ENCODE data around the gene CIAO2B. TPM values are rescaled to one million over a fixed set of nuclear protein-coding genes. Genes with fewer than 3 reads are reported as not detected.
"Not testable (repeated sequence)": the region's sequence is repeated elsewhere in the genome, so short reads cannot be mapped to it uniquely, and the experiment has no call there.

CIAO2B gene
- polyA plus RNA-seq, 1 donor (not counting 4 experiments of a cell fraction or from before 2014, with no cell fraction given), result 105 TPM

DNA sequence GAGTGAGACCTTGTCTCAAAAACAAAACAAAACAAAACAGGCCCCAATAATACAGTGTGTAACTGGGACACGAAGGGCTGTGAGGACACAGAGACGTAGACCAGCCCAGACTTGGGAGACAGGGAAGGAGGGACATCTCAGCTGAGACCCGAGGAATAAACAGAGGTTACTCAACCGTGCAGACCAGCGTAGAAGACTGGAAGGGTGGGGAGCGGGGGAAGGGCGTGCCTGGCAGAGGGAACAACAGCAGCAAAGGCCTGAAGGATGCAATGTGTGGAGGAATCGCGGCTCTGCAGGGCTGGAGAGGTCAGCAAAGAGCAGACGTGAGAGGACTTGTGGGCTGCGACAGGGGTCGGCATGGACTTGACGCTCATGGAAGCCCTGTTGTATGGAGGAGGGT is 42.5 kb upstream of the CIAO2B start:
- FAIRE-seq, result no peak
- Histone ChIP-seq H3K9me3 (ENCODE audit: control insufficient read depth, low read depth, low read length) (no peaks in the 10 kb centered on the region), H2AFZ (ENCODE audit: control insufficient read depth, low read length) (no peak overlapping the region), H3K4me3 (ENCODE audit: control insufficient read depth in 2 of 3, extremely low read depth in 1 of 3, insufficient read depth in 2 of 3, low read depth in 1 of 3, low read length in 3 of 3) (no peak overlapping the region), H3K27me3 (ENCODE audit: control insufficient read depth, extremely low read depth, insufficient read depth, low read length) (no peaks in the 10 kb centered on the region), H3K4me2 (ENCODE audit: control insufficient read depth, extremely low read depth, insufficient read depth, low read depth, low read length) (no peak overlapping the region), H3K79me2 (ENCODE audit: control insufficient read depth, insufficient read depth, low read length) (no peaks in the 10 kb centered on the region), H3K9me1 (ENCODE audit: control insufficient read depth, extremely low read depth, insufficient read depth, low read length) (no peaks in the 10 kb centered on the region), H4K20me1 (ENCODE audit: control insufficient read depth, extremely low read depth, insufficient read depth, low read length) (no peaks in the 10 kb centered on the region), H3K9ac (ENCODE audit: control insufficient read depth, extremely low read depth, insufficient read depth, low read length) (no peak overlapping the region), H3K36me3 (ENCODE audit: control insufficient read depth in 2 of 2, extremely low read depth in 1 of 2, insufficient read depth in 2 of 2, low read length in 2 of 2) (no peaks in the 10 kb centered on the region), H3K4me1 (ENCODE audit: control insufficient read depth, extremely low read depth, insufficient read depth, low read length) (peaks cover under 1% of the 10 kb centered on the region), H3K27ac (ENCODE audit: control insufficient read depth, insufficient read depth, low read length) (no peak overlapping the region)
- dilution Hi-C loops (cut with MboI; ENCODE audit: extremely low pct_ligation_motif_present, low sequenced_read_pairs), result no loop called here
- DNase-seq (ENCODE audit: low read depth, low spot score), result no peak
- TF ChIP-seq EZH2 (IDR thresholded peaks at IDR 0.05; ENCODE audit: low read length), result no peak
- TF ChIP-seq, protein P1, sequence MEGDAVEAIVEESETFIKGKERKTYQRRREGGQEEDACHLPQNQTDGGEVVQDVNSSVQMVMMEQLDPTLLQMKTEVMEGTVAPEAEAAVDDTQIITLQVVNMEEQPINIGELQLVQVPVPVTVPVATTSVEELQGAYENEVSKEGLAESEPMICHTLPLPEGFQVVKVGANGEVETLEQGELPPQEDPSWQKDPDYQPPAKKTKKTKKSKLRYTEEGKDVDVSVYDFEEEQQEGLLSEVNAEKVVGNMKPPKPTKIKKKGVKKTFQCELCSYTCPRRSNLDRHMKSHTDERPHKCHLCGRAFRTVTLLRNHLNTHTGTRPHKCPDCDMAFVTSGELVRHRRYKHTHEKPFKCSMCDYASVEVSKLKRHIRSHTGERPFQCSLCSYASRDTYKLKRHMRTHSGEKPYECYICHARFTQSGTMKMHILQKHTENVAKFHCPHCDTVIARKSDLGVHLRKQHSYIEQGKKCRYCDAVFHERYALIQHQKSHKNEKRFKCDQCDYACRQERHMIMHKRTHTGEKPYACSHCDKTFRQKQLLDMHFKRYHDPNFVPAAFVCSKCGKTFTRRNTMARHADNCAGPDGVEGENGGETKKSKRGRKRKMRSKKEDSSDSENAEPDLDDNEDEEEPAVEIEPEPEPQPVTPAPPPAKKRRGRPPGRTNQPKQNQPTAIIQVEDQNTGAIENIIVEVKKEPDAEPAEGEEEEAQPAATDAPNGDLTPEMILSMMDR (optimal IDR thresholded peaks at IDR 0.05 in 1 of 3, IDR thresholded peaks at IDR 0.05 in 1 of 3, conservative IDR thresholded peaks at IDR 0.05 in 1 of 3; ENCODE audit: extremely low read depth in 1 of 3, insufficient read depth in 2 of 3, low read length in 3 of 3), result no peak

GRCh38 chr16:66975302-66975893 is 41.2 kb upstream of the CIAO2B start:
- Histone ChIP-seq H3K9ac (ENCODE audit: control insufficient read depth, extremely low read depth, insufficient read depth, low read length) (no peak overlapping the region), H3K9me3 (ENCODE audit: control insufficient read depth, low read depth, low read length) (no peaks in the 10 kb centered on the region), H3K4me2 (ENCODE audit: control insufficient read depth, extremely low read depth, insufficient read depth, low read depth, low read length) (no peak overlapping the region), H4K20me1 (ENCODE audit: control insufficient read depth, extremely low read depth, insufficient read depth, low read length) (no peaks in the 10 kb centered on the region), H3K4me1 (ENCODE audit: control insufficient read depth, extremely low read depth, insufficient read depth, low read length) (peaks cover 13% of the 10 kb centered on the region), H3K36me3 (ENCODE audit: control insufficient read depth in 2 of 2, extremely low read depth in 1 of 2, insufficient read depth in 2 of 2, low read length in 2 of 2) (no peaks in the 10 kb centered on the region), H2AFZ (ENCODE audit: control insufficient read depth, low read length) (no peak overlapping the region), H3K4me3 (ENCODE audit: control insufficient read depth in 2 of 3, extremely low read depth in 1 of 3, insufficient read depth in 2 of 3, low read depth in 1 of 3, low read length in 3 of 3) (no peak overlapping the region), H3K27ac (ENCODE audit: control insufficient read depth, insufficient read depth, low read length) (no peak overlapping the region), H3K79me2 (ENCODE audit: control insufficient read depth, insufficient read depth, low read length) (no peaks in the 10 kb centered on the region), H3K9me1 (ENCODE audit: control insufficient read depth, extremely low read depth, insufficient read depth, low read length) (peaks cover 2% of the 10 kb centered on the region), H3K27me3 (ENCODE audit: control insufficient read depth, extremely low read depth, insufficient read depth, low read length) (no peaks in the 10 kb centered on the region)
- TF ChIP-seq EZH2 (IDR thresholded peaks at IDR 0.05; ENCODE audit: low read length), result no peak
- TF ChIP-seq, protein P1 (optimal IDR thresholded peaks at IDR 0.05 in 1 of 3, IDR thresholded peaks at IDR 0.05 in 1 of 3, conservative IDR thresholded peaks at IDR 0.05 in 1 of 3; ENCODE audit: extremely low read depth in 1 of 3, insufficient read depth in 2 of 3, low read length in 3 of 3), result no peak
- no peak for FAIRE-seq
- DNase-seq (ENCODE audit: low read depth, low spot score), result no peak
- dilution Hi-C loops (cut with MboI; ENCODE audit: extremely low pct_ligation_motif_present, low sequenced_read_pairs), result no loop called here

- H3K4me2 ChIP-seq (ENCODE audit: control insufficient read depth, extremely low read depth, insufficient read depth, low read depth, low read length); H3K79me2 ChIP-seq (ENCODE audit: control insufficient read depth, insufficient read depth, low read length); H3K4me3 ChIP-seq (ENCODE audit: control insufficient read depth in 2 of 3, extremely low read depth in 1 of 3, insufficient read depth in 2 of 3, low read depth in 1 of 3, low read length in 3 of 3); H2AFZ ChIP-seq (ENCODE audit: control insufficient read depth, low read length); H3K36me3 ChIP-seq (ENCODE audit: control insufficient read depth in 2 of 2, extremely low read depth in 1 of 2, insufficient read depth in 2 of 2, low read length in 2 of 2); H3K9ac ChIP-seq (ENCODE audit: control insufficient read depth, extremely low read depth, insufficient read depth, low read length); H3K27me3 ChIP-seq (ENCODE audit: control insufficient read depth, extremely low read depth, insufficient read depth, low read length); FAIRE-seq; H3K27ac ChIP-seq (ENCODE audit: control insufficient read depth, insufficient read depth, low read length); dilution Hi-C loops (cut with MboI; ENCODE audit: extremely low pct_ligation_motif_present, low sequenced_read_pairs); H3K9me3 ChIP-seq (ENCODE audit: control insufficient read depth, low read depth, low read length); DNase-seq (ENCODE audit: low read depth, low spot score); H3K9me1 ChIP-seq (ENCODE audit: control insufficient read depth, extremely low read depth, insufficient read depth, low read length); H4K20me1 ChIP-seq (ENCODE audit: control insufficient read depth, extremely low read depth, insufficient read depth, low read length): not testable (repeated sequence)
- H3K4me1 ChIP-seq (ENCODE audit: control insufficient read depth, extremely low read depth, insufficient read depth, low read length), result peaks cover 13% of the 10 kb centered on the region
These were observed 40.7 kb upstream of the CIAO2B start for GRCh38 chr16:66974932-66975246.

All from keratinocyte (primary cell).